IPS-18a (cell line): ENCODE data around the gene EBI3.
"Not testable (repeated sequence)": the region's sequence is repeated elsewhere in the genome, so short reads cannot be mapped to it uniquely, and the experiment has no call there.

ENCODE experiments used
- H3K27ac ChIP-seq: one replicate; pipeline ENCODE4 v1.5.1; 2013; ENCODE audit warnings: low read length
- H3K27me3 ChIP-seq: one replicate; pipeline ENCODE4 v1.6.1; 2013; ENCODE audit warnings: mild to moderate bottlenecking, low read length; ENCODE audit not compliant: control insufficient read depth, insufficient read depth
- H3K36me3 ChIP-seq: one replicate; pipeline ENCODE4 v1.6.1; 2013; ENCODE audit warnings: low read depth, low read length; ENCODE audit not compliant: control insufficient read depth
- H3K4me1 ChIP-seq: one replicate; pipeline ENCODE4 v1.6.1; 2013; ENCODE audit warnings: low read depth, low read length; ENCODE audit not compliant: control insufficient read depth
- H3K4me3 ChIP-seq: one replicate; pipeline ENCODE4 v1.5.1; 2013; ENCODE audit warnings: low read length
- H3K9ac ChIP-seq: one replicate; pipeline ENCODE4 v1.6.1; 2013; ENCODE audit warnings: mild to moderate bottlenecking, low read length, moderate library complexity
- H3K9me3 ChIP-seq: one replicate; pipeline ENCODE4 v1.6.1; 2013; ENCODE audit warnings: low read depth, low read length; ENCODE audit not compliant: control insufficient read depth

The EBI3 gene

DNA sequence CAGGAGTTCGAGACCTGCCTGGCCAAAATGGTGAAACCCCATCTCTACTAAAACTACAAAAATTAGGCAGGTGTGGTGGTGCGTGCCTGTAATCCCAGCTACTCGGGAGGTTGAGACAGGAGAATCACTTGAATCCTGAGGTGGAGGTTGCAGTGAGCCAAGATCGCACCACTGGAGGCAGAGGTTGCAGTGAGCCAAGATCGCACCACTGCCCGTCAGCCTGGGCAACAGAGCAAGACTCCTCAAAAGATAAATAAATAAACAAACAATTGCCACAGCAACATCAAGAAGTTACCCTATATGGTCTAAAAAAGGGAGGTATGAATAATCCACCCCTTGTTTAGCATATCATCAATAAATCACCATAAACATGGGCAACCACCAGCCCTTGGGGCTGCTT, 16.6 kb downstream of the EBI3 start:
- H3K4me3 ChIP-seq, result peak overlapping the region; percentile 98
- H3K4me1 ChIP-seq, H3K9me3 ChIP-seq, H3K27me3 ChIP-seq: not testable (repeated sequence)
- H3K36me3 ChIP-seq, result peaks cover 17% of the 10 kb centered on the region
- peak overlapping the region; percentile 88 for H3K27ac ChIP-seq
- H3K9ac ChIP-seq, result peak overlapping the region; percentile 95

DNA sequence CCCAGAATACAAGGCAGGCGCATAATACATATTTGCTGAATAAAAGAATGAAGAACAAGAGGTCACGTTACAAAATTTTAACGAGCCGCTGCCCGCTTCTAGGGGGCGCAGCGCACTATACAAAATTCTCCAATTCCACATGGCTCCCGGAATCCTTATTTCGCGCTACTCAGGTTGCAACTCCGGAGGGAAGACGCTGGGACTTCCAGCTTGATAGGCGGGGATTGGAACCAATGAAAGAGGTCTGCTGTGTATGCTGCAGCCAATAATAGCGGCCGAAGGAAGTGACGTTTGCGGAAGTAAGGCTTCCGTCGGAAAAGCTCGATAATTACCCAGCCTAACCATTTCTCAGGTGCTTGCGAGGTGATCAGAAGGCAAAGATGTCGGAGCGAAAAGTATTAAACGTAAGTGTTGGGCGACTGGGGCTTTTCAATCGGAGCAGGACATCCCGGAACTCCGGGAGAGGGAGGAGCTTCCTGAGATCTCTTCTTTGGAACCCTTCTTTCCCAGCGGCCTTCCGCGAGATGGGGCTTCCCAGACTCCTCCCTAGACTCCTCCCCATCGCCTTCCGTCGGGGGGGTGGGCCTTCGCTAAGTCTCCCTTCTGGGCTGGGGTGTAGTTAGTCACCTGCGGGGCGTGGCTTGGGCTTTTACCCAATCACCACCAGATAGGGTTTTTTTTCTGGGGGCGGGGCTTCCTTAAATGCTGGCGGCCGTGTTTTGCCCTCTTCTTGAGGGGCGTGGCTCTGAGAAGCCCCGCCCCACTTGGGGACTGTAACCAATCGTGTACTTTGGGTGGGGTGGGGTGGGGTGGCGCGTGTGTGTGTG, 17.7 kb downstream of the EBI3 start, which contains the start of gene YJU2:
TSS of gene YJU2 (plus strand) at position 314 of the 827 bp plus-strand sequence. CDS start at position 381, 67 bp downstream.
- H3K4me1 ChIP-seq, result peaks cover 3% of the 10 kb centered on the region
- no peaks in the 10 kb centered on the region for H3K9me3 ChIP-seq
- peak within 1 kb of the TSS; percentile 98 for H3K4me3 ChIP-seq
- H3K27me3 ChIP-seq, result no peaks in the 10 kb centered on the region
- peak within 1 kb of the TSS; percentile 98 for H3K27ac ChIP-seq
- H3K36me3 ChIP-seq, result peaks cover 27% of the 10 kb centered on the region
- H3K9ac ChIP-seq, result peak within 1 kb of the TSS; percentile 95

DNA sequence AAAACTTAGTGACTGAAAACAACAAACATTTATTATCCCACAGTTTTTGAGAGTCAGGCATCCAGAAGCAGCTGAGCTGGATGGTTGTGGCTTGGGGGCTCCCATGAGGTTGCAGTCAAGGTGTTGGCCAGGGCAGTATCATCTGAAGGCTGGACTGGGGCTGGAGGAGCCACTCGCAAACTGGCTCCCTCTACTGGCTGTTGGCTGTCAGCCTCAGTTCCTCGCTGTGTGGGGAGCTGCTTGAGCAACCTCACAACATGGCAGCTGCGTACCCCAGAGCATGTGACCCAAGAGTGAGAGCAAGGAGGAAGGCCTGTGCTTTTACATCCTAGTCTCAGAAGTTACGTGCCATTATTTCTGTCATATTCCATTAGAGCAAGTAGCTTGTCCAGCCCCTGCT, 27.2 kb downstream of the EBI3 start:
- H3K9ac ChIP-seq, result no peak overlapping the region
- no peak overlapping the region for H3K27ac ChIP-seq
- no peaks in the 10 kb centered on the region for H3K4me1 ChIP-seq
- H3K27me3 ChIP-seq, result no peaks in the 10 kb centered on the region
- H3K9me3 ChIP-seq, result peaks cover 4% of the 10 kb centered on the region
- H3K4me3 ChIP-seq, result no peak overlapping the region
- H3K36me3 ChIP-seq, result peaks cover 52% of the 10 kb centered on the region

DNA sequence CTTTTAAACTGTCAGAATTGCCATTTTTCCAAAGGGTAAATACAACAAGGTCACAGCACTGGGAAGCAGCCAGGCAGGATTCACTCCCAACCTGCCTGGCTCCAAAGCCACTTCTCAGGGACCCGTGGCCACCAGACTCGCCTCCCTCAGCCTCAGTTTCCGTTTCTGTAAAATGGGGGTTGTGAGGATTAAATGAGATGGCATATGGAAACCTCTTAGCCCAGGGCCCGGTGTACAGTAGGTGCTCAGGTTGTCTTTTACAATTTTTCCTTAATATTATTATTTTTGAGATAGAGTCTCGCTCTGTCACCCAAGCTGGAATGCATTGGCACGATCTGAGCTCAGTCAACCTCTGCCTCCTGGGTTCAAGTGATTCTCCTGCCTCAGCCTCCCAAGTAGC, 27.7 kb downstream of the EBI3 start:
- H3K9ac ChIP-seq, result no peak overlapping the region
- H3K4me1 ChIP-seq, result no peaks in the 10 kb centered on the region
- peaks cover 4% of the 10 kb centered on the region for H3K9me3 ChIP-seq
- peaks cover 51% of the 10 kb centered on the region for H3K36me3 ChIP-seq
- no peak overlapping the region for H3K27ac ChIP-seq
- H3K27me3 ChIP-seq, result no peaks in the 10 kb centered on the region
- H3K4me3 ChIP-seq, result no peak overlapping the region

DNA sequence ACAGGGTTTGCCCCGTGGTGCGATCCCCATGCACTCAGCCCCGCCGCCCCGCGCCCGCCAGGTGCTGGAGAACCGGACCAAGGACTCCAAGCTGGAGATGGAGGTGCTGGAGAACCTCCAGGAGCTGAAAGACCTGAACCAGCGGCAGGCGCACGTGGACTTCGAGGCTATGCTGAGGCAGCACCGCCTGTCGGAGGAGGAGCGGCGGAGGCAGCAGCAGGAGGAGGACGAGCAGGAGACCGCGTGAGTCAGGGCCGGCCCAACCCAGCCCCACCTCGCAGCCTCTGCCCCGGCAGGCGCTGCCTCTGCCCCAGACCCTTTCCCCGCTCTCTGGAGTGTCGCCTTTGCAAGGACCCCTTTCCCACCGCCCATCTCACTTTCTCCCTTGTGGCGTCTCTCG, 28.9 kb downstream of the EBI3 start:
- Histone ChIP-seq H3K27ac (no peak overlapping the region), H3K9me3 (peaks cover 4% of the 10 kb centered on the region), H3K36me3 (peaks cover 45% of the 10 kb centered on the region), H3K9ac (no peak overlapping the region), H3K4me1 (no peaks in the 10 kb centered on the region), H3K4me3 (no peak overlapping the region), H3K27me3 (no peaks in the 10 kb centered on the region)

DNA sequence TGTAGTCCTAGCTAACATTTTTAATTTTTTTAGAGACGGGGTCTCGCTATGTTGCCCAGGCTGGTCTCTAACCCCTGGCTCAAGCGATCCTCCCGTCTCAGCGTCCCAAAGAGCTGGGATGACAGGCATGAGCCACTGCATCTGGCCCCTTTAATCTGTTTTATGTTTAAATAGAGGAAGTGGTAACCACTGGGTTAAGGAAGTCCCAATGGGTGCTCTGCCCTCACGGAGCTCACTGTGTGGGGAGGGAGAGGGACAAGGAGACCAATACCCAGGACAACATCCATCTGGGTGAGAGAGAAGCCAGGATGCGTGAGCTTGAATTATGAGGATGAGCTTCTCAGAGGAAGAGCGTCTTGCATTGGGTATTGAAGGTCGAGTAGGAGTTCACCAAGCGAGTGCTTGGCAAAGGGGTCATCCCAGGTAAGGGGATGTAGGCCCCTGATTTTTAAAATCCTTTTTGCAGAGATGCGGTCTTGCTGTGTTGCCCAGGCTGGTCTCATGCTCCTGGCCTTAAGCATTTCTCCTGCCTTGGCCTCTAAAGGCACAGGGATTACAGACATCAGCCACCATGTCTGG, 31.4 kb downstream of the EBI3 start:
- peaks cover 4% of the 10 kb centered on the region for H3K9me3 ChIP-seq
- H3K9ac ChIP-seq, result no peak overlapping the region
- H3K4me1 ChIP-seq, result no peaks in the 10 kb centered on the region
- H3K4me3 ChIP-seq, result no peak overlapping the region
- no peak overlapping the region for H3K27ac ChIP-seq
- H3K27me3 ChIP-seq, result no peaks in the 10 kb centered on the region
- H3K36me3 ChIP-seq, result peaks cover 31% of the 10 kb centered on the region

DNA sequence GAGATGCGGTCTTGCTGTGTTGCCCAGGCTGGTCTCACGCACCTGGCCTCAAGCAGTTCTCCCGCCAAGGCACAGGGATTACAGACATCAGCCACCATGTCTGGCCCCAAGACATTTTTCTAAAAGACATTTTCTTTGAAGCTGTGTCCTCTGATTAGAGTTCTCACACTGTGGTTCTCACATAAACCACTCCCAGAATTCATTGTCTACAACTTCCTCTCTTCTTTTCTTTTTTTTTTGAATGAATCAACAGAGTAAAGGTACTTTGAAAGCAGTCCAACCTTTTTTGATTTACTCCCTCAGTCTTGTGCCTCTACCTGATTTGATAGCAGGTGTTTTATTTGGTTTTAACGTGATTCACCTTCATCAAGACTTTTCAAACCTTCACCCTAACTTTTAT, 35.5 kb downstream of the EBI3 start:
- Histone ChIP-seq H3K4me3 (no peak overlapping the region), H3K27ac (no peak overlapping the region), H3K4me1 (no peaks in the 10 kb centered on the region), H3K27me3 (no peaks in the 10 kb centered on the region), H3K9ac (no peak overlapping the region), H3K9me3 (no peaks in the 10 kb centered on the region), H3K36me3 (peaks cover 17% of the 10 kb centered on the region)

DNA sequence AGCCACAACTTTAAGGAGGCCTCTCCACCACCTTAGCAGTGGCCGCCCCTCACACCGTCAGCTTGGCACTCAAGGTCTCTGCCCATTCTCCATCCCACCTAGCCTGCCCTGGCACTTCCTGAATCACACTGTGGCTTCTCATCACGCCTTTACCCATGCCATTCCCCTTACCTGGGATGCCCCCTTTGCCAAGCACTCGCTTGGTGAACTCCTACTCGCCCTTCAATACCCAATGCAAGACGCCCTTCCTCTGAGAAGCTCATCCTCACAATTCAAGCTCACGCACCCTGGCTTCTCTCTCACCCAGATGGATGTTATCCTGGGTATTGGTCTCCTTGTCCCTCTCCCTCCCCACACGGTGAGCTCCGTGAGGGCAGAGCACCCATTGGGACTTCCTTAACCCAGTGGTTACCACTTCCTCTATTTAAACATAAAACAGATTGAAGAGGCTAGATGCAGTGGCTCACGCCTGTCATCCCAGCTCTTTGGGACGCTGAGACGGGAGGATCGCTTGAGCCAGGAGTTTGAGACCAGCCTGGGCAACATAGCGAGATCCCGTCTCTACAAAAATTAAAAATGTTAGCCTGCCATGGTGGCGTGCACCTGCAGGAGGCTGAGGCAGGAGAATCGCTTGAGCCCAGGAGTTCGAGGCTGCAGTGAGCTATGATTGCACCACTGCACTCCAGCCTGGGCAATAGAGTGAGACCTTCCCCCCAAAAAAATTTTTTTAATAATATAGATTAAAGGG, 37.1 kb downstream of the EBI3 start:
- no peak overlapping the region for H3K27ac ChIP-seq
- H3K4me1 ChIP-seq, result no peaks in the 10 kb centered on the region
- no peak overlapping the region for H3K9ac ChIP-seq
- H3K36me3 ChIP-seq, result peaks cover 9% of the 10 kb centered on the region
- H3K27me3 ChIP-seq, result no peaks in the 10 kb centered on the region
- no peak overlapping the region for H3K4me3 ChIP-seq
- H3K9me3 ChIP-seq, result no peaks in the 10 kb centered on the region

DNA sequence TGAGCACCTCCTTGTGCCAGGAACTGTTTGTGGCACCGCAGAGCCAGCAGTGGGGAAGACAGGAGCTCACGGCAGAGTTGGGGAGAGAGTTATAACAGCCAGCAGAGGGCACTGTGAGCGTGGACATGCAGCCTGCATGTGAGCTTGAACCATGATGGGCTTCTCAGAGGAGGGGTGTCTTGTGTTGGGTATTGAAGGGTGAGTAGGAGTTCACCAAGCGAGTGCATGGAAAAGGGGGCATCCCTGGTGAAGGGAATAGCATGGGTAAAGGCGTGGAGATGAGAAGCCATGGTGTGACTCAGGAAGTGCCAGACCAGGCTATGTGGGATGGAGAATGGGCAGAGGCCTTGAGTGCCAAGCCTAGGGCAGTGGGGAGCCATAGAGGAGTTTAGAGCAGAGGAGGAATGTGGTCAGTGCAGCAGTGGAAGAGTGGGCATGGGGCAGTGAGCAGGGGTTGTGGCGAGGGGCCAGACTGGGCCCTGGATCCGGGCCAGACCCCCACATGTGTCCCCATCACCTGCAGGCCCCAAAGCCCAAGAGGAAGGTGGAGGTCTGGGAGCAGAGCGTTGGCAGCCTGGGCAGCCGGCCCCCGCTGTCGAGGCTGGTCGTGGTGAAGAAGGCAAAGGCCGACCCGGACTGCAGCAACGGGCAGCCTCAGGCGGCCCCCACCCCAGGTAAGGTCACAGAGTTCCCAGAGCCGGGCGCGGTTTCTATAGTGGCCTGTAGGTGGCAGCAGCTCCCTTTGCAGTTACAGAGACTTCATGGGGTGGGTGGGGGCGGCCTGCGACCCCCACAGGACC, 38.0 kb downstream of the EBI3 start:
- H3K36me3 ChIP-seq, result peaks cover 6% of the 10 kb centered on the region
- H3K4me1 ChIP-seq, result no peaks in the 10 kb centered on the region
- no peak overlapping the region for H3K27ac ChIP-seq
- H3K27me3 ChIP-seq, result no peaks in the 10 kb centered on the region
- no peak overlapping the region for H3K4me3 ChIP-seq
- no peaks in the 10 kb centered on the region for H3K9me3 ChIP-seq
- no peak overlapping the region for H3K9ac ChIP-seq

DNA sequence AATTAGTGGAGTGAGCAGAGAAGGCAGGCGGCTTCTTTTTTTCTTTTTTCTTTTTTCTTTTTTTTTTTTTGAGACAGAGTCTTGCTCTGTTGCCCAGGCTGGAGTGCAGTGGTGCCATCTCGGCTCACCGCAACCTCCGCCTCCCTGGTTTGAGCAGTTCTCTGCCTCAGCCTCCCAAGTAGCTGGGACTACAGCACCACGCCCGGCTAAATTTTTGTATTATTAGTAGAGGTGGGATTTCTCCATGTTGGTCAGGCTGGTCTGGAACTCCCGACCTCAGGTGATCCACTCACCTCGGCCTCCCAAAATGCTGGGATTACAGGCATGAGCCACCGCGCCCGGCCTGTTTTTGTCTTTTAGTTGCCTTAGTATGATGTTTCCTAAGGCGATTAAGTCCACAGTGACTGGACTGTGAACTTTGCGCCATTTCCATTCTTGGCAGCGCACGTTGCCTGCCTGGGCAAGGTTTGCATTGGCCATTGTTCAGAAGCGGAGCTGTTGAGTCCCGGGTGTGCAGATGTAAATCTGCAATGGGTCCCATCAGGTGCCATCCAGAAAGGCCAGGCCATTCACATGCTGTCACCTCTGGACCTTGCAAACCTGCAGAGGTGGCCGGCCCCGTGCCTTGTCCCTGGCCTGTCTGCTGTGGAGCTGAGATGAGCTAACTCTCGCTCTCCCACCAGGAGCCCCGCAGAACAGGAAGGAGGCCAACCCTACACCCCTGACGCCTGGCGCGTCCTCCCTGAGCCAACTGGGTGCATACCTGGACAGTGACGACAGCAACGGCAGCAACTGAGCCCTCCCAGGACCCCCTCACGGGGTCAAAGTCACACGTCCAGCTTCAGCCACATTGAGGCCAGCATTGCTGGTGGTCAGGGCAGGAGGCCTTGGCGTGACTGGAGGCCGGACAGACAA, 38.8 kb downstream of the EBI3 start:
- no peak overlapping the region for H3K4me3 ChIP-seq
- H3K9me3 ChIP-seq, result no peaks in the 10 kb centered on the region
- no peaks in the 10 kb centered on the region for H3K4me1 ChIP-seq
- no peaks in the 10 kb centered on the region for H3K27me3 ChIP-seq
- H3K27ac ChIP-seq, result no peak overlapping the region
- no peak overlapping the region for H3K9ac ChIP-seq
- H3K36me3 ChIP-seq, result peaks cover 6% of the 10 kb centered on the region
